HL-60/S4 treated with retinoic acid at 250 ng/mL for 4 days and 3 days (cell line): Measurements from ENCODE around the gene AP3S2.
"Not testable (repeated sequence)": the region's sequence is repeated elsewhere in the genome, so short reads cannot be mapped to it uniquely, and the experiment has no call there.

Experiments
- in situ Hi-C: fragments of 300-500 bp; cut with MboI; formaldehyde crosslinking; loops from 2 replicates; pipeline ENCODE4 v1.7.0; 2022; ENCODE audit warnings: low sequenced_read_pairs

Gene AP3S2

GRCh38 chr15:89870688-89871288 is 23.0 kb downstream of the AP3S2 start:
- in situ Hi-C loops, result loop anchor here (10.0 kb wide), 1 partner anchor 116 kb away; the partner anchor contains the start of gene MESP1

DNA sequence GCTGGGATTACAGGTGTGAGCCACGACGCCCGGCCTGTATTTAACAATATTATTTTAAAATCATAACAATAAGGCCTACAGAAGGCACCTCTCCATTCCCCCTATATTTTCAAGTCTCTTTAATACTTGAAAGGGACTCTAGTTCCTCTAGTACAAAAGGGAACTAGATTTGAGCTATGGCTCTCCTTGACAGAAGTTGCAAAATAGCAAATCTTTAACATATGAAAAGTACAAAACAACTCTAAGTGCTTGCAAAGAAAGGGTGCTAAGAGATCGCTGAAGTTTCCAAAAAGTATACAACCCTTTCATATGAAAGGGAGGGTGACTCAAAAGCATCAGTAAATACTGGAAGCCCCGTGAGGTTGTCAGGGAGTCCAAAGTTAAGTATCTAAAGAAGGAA is 23.8 kb downstream of the AP3S2 start:
- in situ Hi-C loops, result loop anchor here (10.0 kb wide), 1 partner anchor 115 kb away; the partner anchor contains the start of gene MESP1

GRCh38 chr15:89869490-89869889 is 24.3 kb downstream of the AP3S2 start:
- in situ Hi-C loops, result not testable (repeated sequence)

GRCh38 chr15:89864958-89865739 is 28.6 kb downstream of the AP3S2 start:
- in situ Hi-C loops, result no loop called here

DNA sequence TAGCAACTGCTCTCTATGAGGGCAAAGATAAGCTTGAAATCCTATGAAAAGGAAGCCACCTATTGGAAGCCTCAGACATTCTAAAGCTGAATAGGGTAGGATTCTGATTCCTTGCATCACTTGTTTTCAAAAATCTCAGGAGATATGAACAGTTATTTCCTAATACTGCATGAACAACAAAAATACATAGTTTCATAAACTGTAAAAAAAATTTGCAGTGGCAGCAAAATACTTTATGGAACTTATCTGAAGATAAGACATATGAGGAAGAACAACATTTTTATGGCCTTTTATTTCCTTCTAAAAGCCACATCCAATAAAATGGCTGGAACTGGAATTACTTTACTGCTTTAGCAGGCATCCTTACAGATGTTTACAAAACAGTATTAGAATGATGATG is 29.9 kb downstream of the AP3S2 start:
- in situ Hi-C loops, result no loop called here

DNA sequence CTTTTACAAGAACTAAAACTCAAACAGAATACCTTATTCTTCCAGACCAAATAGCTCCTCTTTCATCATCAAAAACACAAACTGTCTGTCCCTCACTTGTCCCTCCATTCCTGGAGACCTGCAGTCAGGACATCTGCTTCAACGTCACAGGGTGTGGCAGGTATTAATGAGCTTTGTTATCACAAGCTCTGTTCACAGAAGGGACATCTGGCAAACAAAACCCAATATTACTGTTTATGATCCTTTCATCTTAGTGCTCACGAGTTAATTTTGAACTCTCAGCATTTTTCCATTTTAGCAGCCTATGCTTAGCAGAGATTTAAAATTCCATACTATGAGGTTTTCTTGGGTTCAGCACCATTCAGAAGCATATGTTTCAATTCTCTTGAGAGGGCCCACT is 32.9 kb downstream of the AP3S2 start:
- in situ Hi-C loops, result no loop called here

- in situ Hi-C loops, result no loop called here
Measured at GRCh38 chr15:89860431-89860830, 33.4 kb downstream of the AP3S2 start.

GRCh38 chr15:89858661-89859458 is 34.9 kb downstream of the AP3S2 start:
- in situ Hi-C loops, result no loop called here

DNA sequence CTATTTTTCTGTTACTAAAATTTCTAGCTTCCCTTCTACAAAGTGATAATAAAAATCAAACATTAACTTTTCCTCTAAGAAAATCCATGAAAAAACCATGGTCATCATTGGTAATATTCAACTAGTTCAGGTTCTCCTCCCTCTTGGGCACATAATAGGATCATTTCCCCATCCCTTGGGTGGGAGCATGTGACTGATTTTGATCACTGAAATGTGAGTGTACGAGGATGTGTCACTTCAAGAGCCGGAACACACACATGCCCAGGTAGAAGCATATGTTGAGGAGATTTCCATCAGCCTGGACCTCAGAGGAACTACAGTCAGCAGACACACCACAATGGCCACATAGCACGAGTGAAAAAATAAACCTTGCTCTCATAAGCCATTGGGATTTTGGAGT is 36.1 kb downstream of the AP3S2 start:
- in situ Hi-C loops, result no loop called here

DNA sequence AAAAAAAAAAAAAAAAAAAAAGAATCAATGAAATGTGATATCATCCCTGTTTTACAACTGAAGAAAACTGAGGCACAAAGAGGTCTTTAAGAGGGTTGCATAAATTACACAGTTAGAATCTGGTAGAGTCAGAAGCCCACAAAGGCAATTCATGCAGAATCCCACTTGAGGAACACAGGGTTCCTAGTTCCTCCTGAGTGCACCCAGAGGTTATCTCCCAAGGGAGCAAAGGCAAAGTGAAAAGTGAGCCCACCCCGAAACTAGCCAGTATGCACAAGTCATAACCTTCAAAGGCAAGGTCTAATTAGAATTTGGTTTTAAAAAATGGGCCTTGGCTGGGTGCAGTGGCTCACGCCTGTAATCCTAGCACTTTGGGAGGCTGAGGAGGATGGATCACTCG is 37.8 kb downstream of the AP3S2 start:
- in situ Hi-C loops, result no loop called here

DNA sequence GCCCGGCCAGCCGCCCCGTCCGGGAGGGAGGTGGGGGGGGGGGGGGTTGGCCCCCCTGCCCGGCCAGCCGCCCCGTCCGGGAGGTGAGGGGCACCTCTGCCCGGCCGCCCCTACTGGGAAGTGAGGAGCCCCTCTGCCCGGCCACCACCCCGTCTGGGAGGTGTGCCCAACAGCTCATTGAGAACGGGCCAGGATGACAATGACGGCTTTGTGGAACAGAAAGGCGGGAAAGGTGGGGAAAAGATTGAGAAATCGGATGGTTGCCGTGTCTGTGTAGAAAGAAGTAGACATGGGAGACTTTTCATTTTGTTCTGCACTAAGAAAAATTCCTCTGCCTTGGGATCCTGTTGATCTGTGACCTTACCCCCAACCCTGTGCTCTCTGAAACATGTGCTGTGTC is 38.9 kb downstream of the AP3S2 start:
- in situ Hi-C loops, result not testable (repeated sequence)

- in situ Hi-C loops, result no loop called here
Measured at GRCh38 chr15:89852342-89852995, 41.3 kb downstream of the AP3S2 start.

GRCh38 chr15:89851673-89852341 is 42.0 kb downstream of the AP3S2 start:
- in situ Hi-C loops, result no loop called here

DNA sequence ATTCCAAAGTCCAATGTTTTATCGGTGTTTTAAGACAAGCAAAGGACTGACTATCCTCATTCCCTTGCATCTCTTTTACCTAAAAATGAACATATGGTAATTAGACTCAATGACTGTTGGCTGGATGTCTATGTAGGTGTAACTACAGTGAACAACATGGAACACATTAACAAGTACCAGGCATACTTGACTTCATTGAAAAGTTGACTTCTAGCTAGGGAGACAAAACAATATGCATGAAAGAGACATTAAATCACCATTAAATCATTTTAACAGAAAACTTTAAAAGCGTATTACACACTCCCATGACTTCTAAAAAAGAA is 44.9 kb downstream of the AP3S2 start:
- in situ Hi-C loops, result no loop called here

- in situ Hi-C loops, result no loop called here
Measured at GRCh38 chr15:89847101-89847500, 46.7 kb downstream of the AP3S2 start.

- in situ Hi-C loops, result no loop called here
Measured at GRCh38 chr15:89845305-89845893, 48.4 kb downstream of the AP3S2 start.

GRCh38 chr15:89841962-89842361 is 51.8 kb downstream of the AP3S2 start:
- in situ Hi-C loops, result no loop called here

DNA sequence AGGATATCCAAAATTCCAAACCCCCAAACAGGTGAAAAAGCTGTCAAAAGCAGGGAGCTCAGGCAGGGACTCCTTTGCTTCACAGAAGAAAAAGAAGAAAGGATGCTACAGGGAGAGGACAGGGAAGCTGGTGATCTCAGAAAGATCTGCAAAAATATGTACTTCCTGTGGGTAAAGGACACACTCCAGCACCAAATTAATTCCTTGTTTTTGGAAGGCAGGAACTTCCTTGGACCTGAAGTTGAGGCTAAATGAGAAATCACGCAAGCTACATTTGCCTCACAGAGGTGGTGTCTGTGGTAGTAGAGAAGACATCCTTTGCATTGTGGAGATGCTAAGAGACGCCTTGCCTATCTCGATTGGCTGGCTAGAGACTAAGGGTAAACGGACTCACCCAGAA is 52.5 kb downstream of the AP3S2 start:
- in situ Hi-C loops, result no loop called here

GRCh38 chr15:89839167-89839810 is 54.5 kb downstream of the AP3S2 start:
- in situ Hi-C loops, result no loop called here

- in situ Hi-C loops, result no loop called here
Measured at GRCh38 chr15:89837830-89838178, 56.0 kb downstream of the AP3S2 start.
